Activated T-helper 17 cell treated with anti-CD3 and anti-CD28 coated beads, Interleukin-2, amount 50 U/mL, for 72 hours (primary cell): ENCODE data around the gene TPP2. TPM values are rescaled to one million over a fixed set of nuclear protein-coding genes. Genes with fewer than 3 reads are reported as not detected.

Experiments used
- ATAC-seq: fragments of 150-1000 bp; cut with Tn5 transposase; replicated peaks from 2 replicates; pipeline ENCODE4 v1.10.0; 2021; ENCODE audit warnings: mild to moderate bottlenecking, moderate library complexity
- H3K27ac Mint-ChIP-seq: one replicate; pipeline ENCODE4 v1.8.0; 2022; ENCODE audit warnings: mixed read lengths
- H3K27me3 Mint-ChIP-seq: one replicate; pipeline ENCODE4 v1.8.0; 2022; ENCODE audit warnings: mixed read lengths
- H3K36me3 Mint-ChIP-seq: one replicate; pipeline ENCODE4 v1.8.0; 2022; ENCODE audit warnings: low read depth, mild to moderate bottlenecking, mixed read lengths
- H3K4me1 Mint-ChIP-seq: one replicate; pipeline ENCODE4 v1.8.0; 2022; ENCODE audit warnings: mixed read lengths
- H3K4me3 Mint-ChIP-seq: one replicate; pipeline ENCODE4 v1.8.0; 2022; ENCODE audit warnings: mild to moderate bottlenecking, mixed read lengths
- H3K9me3 Mint-ChIP-seq: one replicate; pipeline ENCODE4 v1.8.0; 2022; ENCODE audit warnings: mixed read lengths
- total RNA-seq, 2 donors: library from RNA; stranded (reverse); gene quantifications; one replicate each; pipeline ENCODE4 v1.2.3, GENCODE V29; 2022

TPP2 gene
- total RNA-seq, 2 donors from 2014 or later: 57.2 to 71.4 TPM

- ATAC-seq: no peak
- Mint-ChIP-seq H3K4me3 (peak overlapping the region; percentile 60), H3K27ac (peak overlapping the region; percentile 87), H3K27me3 (no peaks in the 10 kb centered on the region), H3K9me3 (no peaks in the 10 kb centered on the region), H3K36me3 (peaks cover 95% of the 10 kb centered on the region), H3K4me1 (peaks cover 18% of the 10 kb centered on the region)
Measured at GRCh38 chr13:102610296-102610895, 13.6 kb downstream of the TPP2 start.

- H3K36me3 Mint-ChIP-seq: peaks cover 95% of the 10 kb centered on the region
- no peaks in the 10 kb centered on the region for H3K4me1 Mint-ChIP-seq
- H3K9me3 Mint-ChIP-seq: no peaks in the 10 kb centered on the region
- H3K4me3 Mint-ChIP-seq: no peak overlapping the region
- no peaks in the 10 kb centered on the region for H3K27me3 Mint-ChIP-seq
- ATAC-seq: no peak
- H3K27ac Mint-ChIP-seq: no peak overlapping the region
Measured at GRCh38 chr13:102617697-102618350, 21.0 kb downstream of the TPP2 start.

- H3K27ac Mint-ChIP-seq: no peak overlapping the region
- H3K36me3 Mint-ChIP-seq: peaks cover 94% of the 10 kb centered on the region
- H3K4me1 Mint-ChIP-seq: no peaks in the 10 kb centered on the region
- H3K9me3 Mint-ChIP-seq: no peaks in the 10 kb centered on the region
- H3K27me3 Mint-ChIP-seq: no peaks in the 10 kb centered on the region
- no peak for ATAC-seq
- H3K4me3 Mint-ChIP-seq: no peak overlapping the region
Measured at GRCh38 chr13:102620516-102620915, 23.7 kb downstream of the TPP2 start.

GRCh38 chr13:102626928-102627327 lies 30.1 kb downstream of the TPP2 start:
- Mint-ChIP-seq H3K9me3 (no peaks in the 10 kb centered on the region), H3K36me3 (peaks cover 96% of the 10 kb centered on the region), H3K4me3 (no peak overlapping the region)

GRCh38 chr13:102628559-102628958 lies 31.8 kb downstream of the TPP2 start:
- Mint-ChIP-seq H3K9me3 (no peaks in the 10 kb centered on the region), H3K27ac (no peak overlapping the region), H3K36me3 (peaks cover 96% of the 10 kb centered on the region), H3K4me1 (no peaks in the 10 kb centered on the region), H3K4me3 (no peak overlapping the region), H3K27me3 (no peaks in the 10 kb centered on the region)
- ATAC-seq: no peak

More at GRCh38 chr13:102626928-102627327, 30.1 kb downstream of the TPP2 start:
- no peaks in the 10 kb centered on the region for H3K4me1 Mint-ChIP-seq
- ATAC-seq: no peak
- no peaks in the 10 kb centered on the region for H3K27me3 Mint-ChIP-seq
- no peak overlapping the region for H3K27ac Mint-ChIP-seq

- peaks cover 98% of the 10 kb centered on the region for H3K36me3 Mint-ChIP-seq
- no peak for ATAC-seq
- no peaks in the 10 kb centered on the region for H3K27me3 Mint-ChIP-seq
- H3K4me3 Mint-ChIP-seq: no peak overlapping the region
- H3K4me1 Mint-ChIP-seq: no peaks in the 10 kb centered on the region
- H3K9me3 Mint-ChIP-seq: no peaks in the 10 kb centered on the region
- no peak overlapping the region for H3K27ac Mint-ChIP-seq
Measured at GRCh38 chr13:102631198-102631597, 34.4 kb downstream of the TPP2 start.

GRCh38 chr13:102638741-102639140 lies 42.0 kb downstream of the TPP2 start:
- no peak for ATAC-seq
- Mint-ChIP-seq H3K36me3 (peaks cover 99% of the 10 kb centered on the region), H3K27ac (peak overlapping the region; percentile 18), H3K4me1 (peaks cover 2% of the 10 kb centered on the region), H3K4me3 (no peak overlapping the region), H3K27me3 (no peaks in the 10 kb centered on the region), H3K9me3 (no peaks in the 10 kb centered on the region)

GRCh38 chr13:102642029-102642428 lies 45.2 kb downstream of the TPP2 start:
- Mint-ChIP-seq H3K27me3 (no peaks in the 10 kb centered on the region), H3K27ac (no peak overlapping the region), H3K36me3 (peaks cover 99% of the 10 kb centered on the region), H3K9me3 (no peaks in the 10 kb centered on the region), H3K4me1 (peaks cover 3% of the 10 kb centered on the region), H3K4me3 (no peak overlapping the region)
- ATAC-seq: no peak

- peaks cover 3% of the 10 kb centered on the region for H3K4me1 Mint-ChIP-seq
- no peak for ATAC-seq
- no peak overlapping the region for H3K4me3 Mint-ChIP-seq
- peaks cover 99% of the 10 kb centered on the region for H3K36me3 Mint-ChIP-seq
- H3K27ac Mint-ChIP-seq: no peak overlapping the region
- no peaks in the 10 kb centered on the region for H3K27me3 Mint-ChIP-seq
- no peaks in the 10 kb centered on the region for H3K9me3 Mint-ChIP-seq
Measured at GRCh38 chr13:102642475-102642874, 45.7 kb downstream of the TPP2 start.

- H3K36me3 Mint-ChIP-seq: peaks cover 99% of the 10 kb centered on the region
- peaks cover 3% of the 10 kb centered on the region for H3K4me1 Mint-ChIP-seq
- H3K4me3 Mint-ChIP-seq: no peak overlapping the region
- no peaks in the 10 kb centered on the region for H3K27me3 Mint-ChIP-seq
- H3K27ac Mint-ChIP-seq: no peak overlapping the region
- ATAC-seq: no peak
- H3K9me3 Mint-ChIP-seq: no peaks in the 10 kb centered on the region
Measured at GRCh38 chr13:102643656-102644055, 46.9 kb downstream of the TPP2 start.

GRCh38 chr13:102645701-102646100 lies 48.9 kb downstream of the TPP2 start:
- Mint-ChIP-seq H3K4me3 (no peak overlapping the region), H3K4me1 (peaks cover 3% of the 10 kb centered on the region), H3K36me3 (peaks cover 100% of the 10 kb centered on the region), H3K27me3 (no peaks in the 10 kb centered on the region), H3K27ac (no peak overlapping the region), H3K9me3 (no peaks in the 10 kb centered on the region)
- ATAC-seq: no peak

- ATAC-seq: no peak
- peaks cover 96% of the 10 kb centered on the region for H3K36me3 Mint-ChIP-seq
- H3K27ac Mint-ChIP-seq: no peak overlapping the region
- peaks cover 3% of the 10 kb centered on the region for H3K4me1 Mint-ChIP-seq
- H3K9me3 Mint-ChIP-seq: no peaks in the 10 kb centered on the region
- no peak overlapping the region for H3K4me3 Mint-ChIP-seq
- H3K27me3 Mint-ChIP-seq: no peaks in the 10 kb centered on the region
Measured at GRCh38 chr13:102648046-102648445, 51.3 kb downstream of the TPP2 start.

GRCh38 chr13:102650444-102650843 lies 53.7 kb downstream of the TPP2 start:
- no peak overlapping the region for H3K4me3 Mint-ChIP-seq
- H3K36me3 Mint-ChIP-seq: peaks cover 79% of the 10 kb centered on the region
- H3K9me3 Mint-ChIP-seq: no peaks in the 10 kb centered on the region
- H3K27ac Mint-ChIP-seq: peak overlapping the region; percentile 50
- no peak for ATAC-seq
- H3K4me1 Mint-ChIP-seq: no peaks in the 10 kb centered on the region
- H3K27me3 Mint-ChIP-seq: no peaks in the 10 kb centered on the region

- H3K27ac Mint-ChIP-seq: peak overlapping the region; percentile 20
- H3K4me3 Mint-ChIP-seq: no peak overlapping the region
- peaks cover 69% of the 10 kb centered on the region for H3K36me3 Mint-ChIP-seq
- no peaks in the 10 kb centered on the region for H3K27me3 Mint-ChIP-seq
- no peaks in the 10 kb centered on the region for H3K4me1 Mint-ChIP-seq
- no peak for ATAC-seq
- no peaks in the 10 kb centered on the region for H3K9me3 Mint-ChIP-seq
Measured at GRCh38 chr13:102651392-102651791, 54.6 kb downstream of the TPP2 start.

GRCh38 chr13:102651892-102652291 lies 55.1 kb downstream of the TPP2 start:
- Mint-ChIP-seq H3K4me1 (no peaks in the 10 kb centered on the region), H3K4me3 (no peak overlapping the region), H3K9me3 (no peaks in the 10 kb centered on the region), H3K27me3 (no peaks in the 10 kb centered on the region), H3K27ac (peak overlapping the region; percentile 20), H3K36me3 (peaks cover 64% of the 10 kb centered on the region)
- no peak for ATAC-seq
